ENCODE measurements around the gene C4A.

DNA sequence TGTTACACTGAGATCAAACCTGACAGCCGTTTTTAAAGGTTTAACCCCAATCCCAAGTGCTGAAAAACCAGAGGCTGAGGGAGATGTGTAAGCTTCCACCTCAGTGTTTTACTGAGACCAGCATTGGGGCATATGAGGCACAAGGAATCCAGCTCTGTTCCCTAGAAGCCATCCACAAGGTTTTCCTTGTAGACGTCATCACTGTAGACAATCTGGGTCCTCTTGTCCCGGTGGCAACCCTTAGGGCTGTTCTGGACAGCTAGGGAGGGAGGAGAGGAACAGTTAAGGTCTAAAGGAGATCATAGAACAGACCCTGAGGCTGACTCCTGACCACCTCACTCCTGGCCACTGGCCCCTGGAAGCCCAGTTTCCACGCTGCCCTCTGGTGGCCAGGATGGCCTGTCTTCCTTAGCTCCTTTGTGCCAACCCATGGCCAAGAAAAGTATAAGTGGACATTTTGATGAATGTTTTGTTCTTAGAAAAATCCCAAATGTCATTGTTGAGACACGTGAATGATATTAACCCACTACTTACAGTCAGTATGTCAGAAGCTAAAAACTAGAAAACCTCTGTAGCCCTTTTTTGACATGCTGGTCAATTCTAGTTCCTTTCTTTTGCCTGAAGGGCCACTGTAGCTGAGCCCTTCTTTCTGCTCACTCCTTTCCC lies 29.6 kb upstream of the C4A start:
- TF ChIP-seq, protein P1, sequence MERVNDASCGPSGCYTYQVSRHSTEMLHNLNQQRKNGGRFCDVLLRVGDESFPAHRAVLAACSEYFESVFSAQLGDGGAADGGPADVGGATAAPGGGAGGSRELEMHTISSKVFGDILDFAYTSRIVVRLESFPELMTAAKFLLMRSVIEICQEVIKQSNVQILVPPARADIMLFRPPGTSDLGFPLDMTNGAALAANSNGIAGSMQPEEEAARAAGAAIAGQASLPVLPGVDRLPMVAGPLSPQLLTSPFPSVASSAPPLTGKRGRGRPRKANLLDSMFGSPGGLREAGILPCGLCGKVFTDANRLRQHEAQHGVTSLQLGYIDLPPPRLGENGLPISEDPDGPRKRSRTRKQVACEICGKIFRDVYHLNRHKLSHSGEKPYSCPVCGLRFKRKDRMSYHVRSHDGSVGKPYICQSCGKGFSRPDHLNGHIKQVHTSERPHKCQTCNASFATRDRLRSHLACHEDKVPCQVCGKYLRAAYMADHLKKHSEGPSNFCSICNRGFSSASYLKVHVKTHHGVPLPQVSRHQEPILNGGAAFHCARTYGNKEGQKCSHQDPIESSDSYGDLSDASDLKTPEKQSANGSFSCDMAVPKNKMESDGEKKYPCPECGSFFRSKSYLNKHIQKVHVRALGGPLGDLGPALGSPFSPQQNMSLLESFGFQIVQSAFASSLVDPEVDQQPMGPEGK (CRISPR knock-in tag; IDR thresholded peaks at IDR 0.05; ENCODE audit: borderline replicate concordance), result no peak
- TF ChIP-seq RARB (CRISPR knock-in tag; IDR thresholded peaks at IDR 0.05), result no peak
- no peak for TF ChIP-seq ZNF8 (CRISPR knock-in tag; IDR thresholded peaks at IDR 0.05)
- TF ChIP-seq ZFP30 (CRISPR knock-in tag; IDR thresholded peaks at IDR 0.05), result no peak
- TF ChIP-seq, protein P2, sequence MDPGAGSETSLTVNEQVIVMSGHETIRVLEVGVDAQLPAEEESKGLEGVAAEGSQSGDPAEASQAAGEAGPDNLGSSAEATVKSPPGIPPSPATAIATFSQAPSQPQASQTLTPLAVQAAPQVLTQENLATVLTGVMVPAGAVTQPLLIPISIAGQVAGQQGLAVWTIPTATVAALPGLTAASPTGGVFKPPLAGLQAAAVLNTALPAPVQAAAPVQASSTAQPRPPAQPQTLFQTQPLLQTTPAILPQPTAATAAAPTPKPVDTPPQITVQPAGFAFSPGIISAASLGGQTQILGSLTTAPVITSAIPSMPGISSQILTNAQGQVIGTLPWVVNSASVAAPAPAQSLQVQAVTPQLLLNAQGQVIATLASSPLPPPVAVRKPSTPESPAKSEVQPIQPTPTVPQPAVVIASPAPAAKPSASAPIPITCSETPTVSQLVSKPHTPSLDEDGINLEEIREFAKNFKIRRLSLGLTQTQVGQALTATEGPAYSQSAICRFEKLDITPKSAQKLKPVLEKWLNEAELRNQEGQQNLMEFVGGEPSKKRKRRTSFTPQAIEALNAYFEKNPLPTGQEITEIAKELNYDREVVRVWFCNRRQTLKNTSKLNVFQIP (CRISPR knock-in tag; IDR thresholded peaks at IDR 0.05; ENCODE audit: borderline replicate concordance, low read depth), result no peak
- TF ChIP-seq, protein P3, sequence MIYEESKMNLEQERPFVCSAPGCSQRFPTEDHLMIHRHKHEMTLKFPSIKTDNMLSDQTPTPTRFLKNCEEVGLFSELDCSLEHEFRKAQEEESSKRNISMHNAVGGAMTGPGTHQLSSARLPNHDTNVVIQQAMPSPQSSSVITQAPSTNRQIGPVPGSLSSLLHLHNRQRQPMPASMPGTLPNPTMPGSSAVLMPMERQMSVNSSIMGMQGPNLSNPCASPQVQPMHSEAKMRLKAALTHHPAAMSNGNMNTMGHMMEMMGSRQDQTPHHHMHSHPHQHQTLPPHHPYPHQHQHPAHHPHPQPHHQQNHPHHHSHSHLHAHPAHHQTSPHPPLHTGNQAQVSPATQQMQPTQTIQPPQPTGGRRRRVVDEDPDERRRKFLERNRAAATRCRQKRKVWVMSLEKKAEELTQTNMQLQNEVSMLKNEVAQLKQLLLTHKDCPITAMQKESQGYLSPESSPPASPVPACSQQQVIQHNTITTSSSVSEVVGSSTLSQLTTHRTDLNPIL (CRISPR knock-in tag; IDR thresholded peaks at IDR 0.05; ENCODE audit: low read depth), result no peak
- TF ChIP-seq CSDC2 (CRISPR knock-in tag; IDR thresholded peaks at IDR 0.05), result no peak
